Duodenal mucosa (tissue), 2 donors: Measurements from ENCODE around the gene ROCK2.
"Not testable (repeated sequence)": the region's sequence is repeated elsewhere in the genome, so short reads cannot be mapped to it uniquely, and the experiment has no call there.

ENCODE experiments used
- H3K27ac ChIP-seq: one replicate; pipeline ENCODE4 v1.7.0; 2013; ENCODE audit warnings: low read depth, low read length
- H3K27me3 ChIP-seq, 2 donors: one replicate each; pipeline ENCODE4 v1.7.0; 2013; ENCODE audit warnings: low read length in 2 of 2, control low read depth in 1 of 2; ENCODE audit not compliant: insufficient read depth in 2 of 2, control insufficient read depth in 1 of 2
- H3K36me3 ChIP-seq, 2 donors: one replicate each; pipeline ENCODE4 v1.7.0; 2013; ENCODE audit warnings: low read length in 2 of 2, control low read depth in 1 of 2; ENCODE audit not compliant: insufficient read depth in 2 of 2, control insufficient read depth in 1 of 2
- H3K4me1 ChIP-seq, 2 donors: one replicate each; pipeline ENCODE4 v1.7.0; 2013; ENCODE audit warnings: low read length in 2 of 2, control low read depth in 1 of 2; ENCODE audit not compliant: insufficient read depth in 2 of 2, control insufficient read depth in 1 of 2
- H3K4me3 ChIP-seq, 2 donors: one replicate each; pipeline ENCODE4 v1.7.0; 2013; ENCODE audit warnings: low read length in 2 of 2, low read depth in 1 of 2
- H3K9ac ChIP-seq, 2 donors: one replicate each; pipeline ENCODE4 v1.7.0; 2013; ENCODE audit warnings: low read length in 2 of 2, low read depth in 1 of 2
- H3K9me3 ChIP-seq, 2 donors: one replicate each; pipeline ENCODE4 v1.7.0; 2013; ENCODE audit warnings: low read length in 2 of 2, control low read depth in 1 of 2; ENCODE audit not compliant: control insufficient read depth in 1 of 2

Gene ROCK2

DNA sequence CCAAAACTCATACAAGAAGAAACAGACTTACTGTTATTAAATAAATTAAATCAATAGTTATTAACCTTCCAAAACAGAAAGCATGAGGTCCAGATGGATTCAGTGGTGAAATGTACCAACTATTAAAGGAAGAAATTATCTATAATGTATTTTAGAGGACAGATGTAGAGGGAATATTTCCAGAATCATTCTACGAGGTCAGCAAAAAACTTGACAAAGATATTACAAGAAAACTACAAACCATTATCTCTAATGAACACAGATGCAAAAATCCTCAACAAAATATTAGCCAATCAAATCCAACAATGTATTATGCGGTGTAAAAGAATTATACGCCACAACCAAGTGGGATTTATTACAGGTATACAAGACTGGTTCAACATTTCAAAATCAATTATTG lies 63.7 kb downstream of the ROCK2 start:
- Histone ChIP-seq H3K4me1 (no peaks in the 10 kb centered on the region), H3K9ac (no peak overlapping the region), H3K4me3 (no peak overlapping the region), H3K9me3 (peaks cover 0 to 8% of the 10 kb centered on the region in 2 donors), H3K36me3 (peaks cover 7 to 23% of the 10 kb centered on the region in 2 donors), H3K27ac (no peak overlapping the region), H3K27me3 (no peaks in the 10 kb centered on the region)

- Histone ChIP-seq H3K27me3 (no peaks in the 10 kb centered on the region), H3K4me1 (no peaks in the 10 kb centered on the region), H3K36me3 (peaks cover 7 to 14% of the 10 kb centered on the region in 2 donors), H3K9ac (no peak overlapping the region), H3K9me3 (peaks cover 0 to 8% of the 10 kb centered on the region in 2 donors), H3K4me3 (no peak overlapping the region), H3K27ac (no peak overlapping the region)
Observed at GRCh38 chr2:11279398-11279797, 65.0 kb downstream of the ROCK2 start.

- Histone ChIP-seq H3K4me3 (no peak overlapping the region), H3K27ac (no peak overlapping the region), H3K9ac (no peak overlapping the region), H3K36me3 (peaks cover 0 to 4% of the 10 kb centered on the region in 2 donors), H3K9me3 (no peaks in the 10 kb centered on the region), H3K27me3 (no peaks in the 10 kb centered on the region), H3K4me1 (no peaks in the 10 kb centered on the region)
Observed at GRCh38 chr2:11278219-11278618, 66.2 kb downstream of the ROCK2 start.

GRCh38 chr2:11275910-11276309 lies 68.5 kb downstream of the ROCK2 start:
- no peaks in the 10 kb centered on the region for H3K27me3 ChIP-seq
- H3K9me3 ChIP-seq, result no peaks in the 10 kb centered on the region
- H3K36me3 ChIP-seq, result peaks cover 0 to 10% of the 10 kb centered on the region in 2 donors
- no peak overlapping the region for H3K27ac ChIP-seq
- H3K4me1 ChIP-seq, result no peaks in the 10 kb centered on the region
- H3K9ac ChIP-seq, result no peak overlapping the region
- no peak overlapping the region for H3K4me3 ChIP-seq

DNA sequence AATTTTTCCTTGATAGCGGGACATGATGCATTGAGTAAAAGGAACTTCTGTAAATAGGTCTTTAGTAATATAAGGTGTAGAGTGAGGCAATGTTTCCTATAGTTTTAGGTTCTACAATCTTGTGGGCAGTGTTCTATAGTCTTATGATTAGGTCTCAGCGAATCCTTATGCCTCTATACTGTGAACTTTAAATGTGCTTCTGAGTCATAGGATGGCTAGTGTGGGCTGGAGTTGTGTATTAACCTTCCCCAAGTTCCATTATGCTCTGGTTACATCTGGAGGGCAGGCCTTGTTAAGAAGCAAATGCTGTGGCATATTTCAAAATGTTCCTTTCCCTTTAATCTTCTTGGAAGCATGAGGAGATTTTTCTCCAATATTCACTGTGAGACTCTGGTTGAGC lies 73.5 kb downstream of the ROCK2 start:
- peaks cover 2 to 9% of the 10 kb centered on the region in 2 donors for H3K36me3 ChIP-seq
- no peaks in the 10 kb centered on the region for H3K27me3 ChIP-seq
- no peaks in the 10 kb centered on the region for H3K4me1 ChIP-seq
- H3K9me3 ChIP-seq, result no peaks in the 10 kb centered on the region
- H3K9ac ChIP-seq, result no peak overlapping the region
- no peak overlapping the region for H3K27ac ChIP-seq
- no peak overlapping the region for H3K4me3 ChIP-seq

- Histone ChIP-seq H3K27me3 (no peaks in the 10 kb centered on the region), H3K36me3 (peaks cover 6 to 9% of the 10 kb centered on the region in 2 donors)
Observed at GRCh38 chr2:11267931-11268330, 76.5 kb downstream of the ROCK2 start.

GRCh38 chr2:11264818-11265217 lies 79.6 kb downstream of the ROCK2 start:
- H3K36me3 ChIP-seq, result peaks cover 0 to 6% of the 10 kb centered on the region in 2 donors
- no peaks in the 10 kb centered on the region for H3K27me3 ChIP-seq
- no peaks in the 10 kb centered on the region for H3K9me3 ChIP-seq
- no peak overlapping the region for H3K9ac ChIP-seq
- peaks cover 0 to 4% of the 10 kb centered on the region in 2 donors for H3K4me1 ChIP-seq
- H3K27ac ChIP-seq, result no peak overlapping the region
- no peak overlapping the region for H3K4me3 ChIP-seq

More at GRCh38 chr2:11267931-11268330, 76.5 kb downstream of the ROCK2 start:
- Histone ChIP-seq H3K9ac (no peak overlapping the region), H3K9me3 (no peaks in the 10 kb centered on the region), H3K27ac (no peak overlapping the region), H3K4me3 (no peak overlapping the region), H3K4me1 (no peaks in the 10 kb centered on the region)

GRCh38 chr2:11264007-11264406 lies 80.4 kb downstream of the ROCK2 start:
- Histone ChIP-seq H3K27me3 (no peaks in the 10 kb centered on the region), H3K9me3 (no peaks in the 10 kb centered on the region), H3K27ac (no peak overlapping the region), H3K9ac (no peak overlapping the region), H3K4me1 (peaks cover 0 to 4% of the 10 kb centered on the region in 2 donors), H3K36me3 (peaks cover 0 to 6% of the 10 kb centered on the region in 2 donors), H3K4me3 (no peak overlapping the region)

GRCh38 chr2:11263177-11263576 lies 81.3 kb downstream of the ROCK2 start:
- Histone ChIP-seq H3K4me1 (peaks cover 0 to 4% of the 10 kb centered on the region in 2 donors), H3K9me3 (no peaks in the 10 kb centered on the region), H3K27ac (no peak overlapping the region), H3K9ac (no peak overlapping the region), H3K36me3 (peaks cover 0 to 6% of the 10 kb centered on the region in 2 donors), H3K4me3 (no peak overlapping the region), H3K27me3 (no peaks in the 10 kb centered on the region)

GRCh38 chr2:11262438-11262837 lies 82.0 kb downstream of the ROCK2 start:
- H3K4me1 ChIP-seq, H3K4me3 ChIP-seq, H3K9ac ChIP-seq, H3K27me3 ChIP-seq, H3K27ac ChIP-seq, H3K36me3 ChIP-seq, H3K9me3 ChIP-seq: not testable (repeated sequence)

- not testable (repeated sequence) for H3K27me3 ChIP-seq
Observed at GRCh38 chr2:11261564-11261963, 82.9 kb downstream of the ROCK2 start.

More at GRCh38 chr2:11261564-11261963, 82.9 kb downstream of the ROCK2 start:
- H3K27ac ChIP-seq, H3K4me1 ChIP-seq, H3K4me3 ChIP-seq, H3K9ac ChIP-seq, H3K9me3 ChIP-seq: not testable (repeated sequence)
- H3K36me3 ChIP-seq, result peaks cover 5 to 12% of the 10 kb centered on the region in 2 donors
